Measurements from ENCODE around the gene STAMBP.

DNA sequence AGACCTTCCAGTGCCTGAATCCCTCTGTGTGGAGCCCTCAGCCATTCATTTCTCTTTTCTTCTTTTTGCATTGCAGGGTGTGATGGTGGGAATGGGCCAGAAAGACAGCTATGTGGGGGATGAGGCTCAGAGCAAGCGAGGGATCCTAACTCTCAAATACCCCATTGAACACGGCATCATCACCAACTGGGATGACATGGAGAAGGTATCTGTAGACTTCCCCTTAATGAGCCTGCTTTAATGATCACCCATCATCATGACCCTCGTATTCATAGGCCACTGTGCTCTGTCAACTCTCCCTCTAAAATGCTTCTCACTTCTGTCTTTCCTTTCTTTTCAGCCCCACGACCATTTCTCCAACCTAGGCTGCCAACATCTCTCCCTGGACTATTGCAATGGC is 73.5 kb downstream of the STAMBP start:
- TF ChIP-seq E2F5 (CRISPR knock-in tag; IDR thresholded peaks at IDR 0.05) (no peak), YBX1 (IDR thresholded peaks at IDR 0.05) (no peak), KDM1A (IDR thresholded peaks at IDR 0.05) (no peak), NFIC (IDR thresholded peaks at IDR 0.05) (no peak), FOSL1 (tag; conservative IDR thresholded peaks at IDR 0.05) (no peak), PTRF (tag; IDR thresholded peaks at IDR 0.05) (no peak), CEBPB (tag; IDR thresholded peaks at IDR 0.05) (no peak), KLF16 (IDR thresholded peaks at IDR 0.05) (no peak)
- TF ChIP-seq, protein P1, sequence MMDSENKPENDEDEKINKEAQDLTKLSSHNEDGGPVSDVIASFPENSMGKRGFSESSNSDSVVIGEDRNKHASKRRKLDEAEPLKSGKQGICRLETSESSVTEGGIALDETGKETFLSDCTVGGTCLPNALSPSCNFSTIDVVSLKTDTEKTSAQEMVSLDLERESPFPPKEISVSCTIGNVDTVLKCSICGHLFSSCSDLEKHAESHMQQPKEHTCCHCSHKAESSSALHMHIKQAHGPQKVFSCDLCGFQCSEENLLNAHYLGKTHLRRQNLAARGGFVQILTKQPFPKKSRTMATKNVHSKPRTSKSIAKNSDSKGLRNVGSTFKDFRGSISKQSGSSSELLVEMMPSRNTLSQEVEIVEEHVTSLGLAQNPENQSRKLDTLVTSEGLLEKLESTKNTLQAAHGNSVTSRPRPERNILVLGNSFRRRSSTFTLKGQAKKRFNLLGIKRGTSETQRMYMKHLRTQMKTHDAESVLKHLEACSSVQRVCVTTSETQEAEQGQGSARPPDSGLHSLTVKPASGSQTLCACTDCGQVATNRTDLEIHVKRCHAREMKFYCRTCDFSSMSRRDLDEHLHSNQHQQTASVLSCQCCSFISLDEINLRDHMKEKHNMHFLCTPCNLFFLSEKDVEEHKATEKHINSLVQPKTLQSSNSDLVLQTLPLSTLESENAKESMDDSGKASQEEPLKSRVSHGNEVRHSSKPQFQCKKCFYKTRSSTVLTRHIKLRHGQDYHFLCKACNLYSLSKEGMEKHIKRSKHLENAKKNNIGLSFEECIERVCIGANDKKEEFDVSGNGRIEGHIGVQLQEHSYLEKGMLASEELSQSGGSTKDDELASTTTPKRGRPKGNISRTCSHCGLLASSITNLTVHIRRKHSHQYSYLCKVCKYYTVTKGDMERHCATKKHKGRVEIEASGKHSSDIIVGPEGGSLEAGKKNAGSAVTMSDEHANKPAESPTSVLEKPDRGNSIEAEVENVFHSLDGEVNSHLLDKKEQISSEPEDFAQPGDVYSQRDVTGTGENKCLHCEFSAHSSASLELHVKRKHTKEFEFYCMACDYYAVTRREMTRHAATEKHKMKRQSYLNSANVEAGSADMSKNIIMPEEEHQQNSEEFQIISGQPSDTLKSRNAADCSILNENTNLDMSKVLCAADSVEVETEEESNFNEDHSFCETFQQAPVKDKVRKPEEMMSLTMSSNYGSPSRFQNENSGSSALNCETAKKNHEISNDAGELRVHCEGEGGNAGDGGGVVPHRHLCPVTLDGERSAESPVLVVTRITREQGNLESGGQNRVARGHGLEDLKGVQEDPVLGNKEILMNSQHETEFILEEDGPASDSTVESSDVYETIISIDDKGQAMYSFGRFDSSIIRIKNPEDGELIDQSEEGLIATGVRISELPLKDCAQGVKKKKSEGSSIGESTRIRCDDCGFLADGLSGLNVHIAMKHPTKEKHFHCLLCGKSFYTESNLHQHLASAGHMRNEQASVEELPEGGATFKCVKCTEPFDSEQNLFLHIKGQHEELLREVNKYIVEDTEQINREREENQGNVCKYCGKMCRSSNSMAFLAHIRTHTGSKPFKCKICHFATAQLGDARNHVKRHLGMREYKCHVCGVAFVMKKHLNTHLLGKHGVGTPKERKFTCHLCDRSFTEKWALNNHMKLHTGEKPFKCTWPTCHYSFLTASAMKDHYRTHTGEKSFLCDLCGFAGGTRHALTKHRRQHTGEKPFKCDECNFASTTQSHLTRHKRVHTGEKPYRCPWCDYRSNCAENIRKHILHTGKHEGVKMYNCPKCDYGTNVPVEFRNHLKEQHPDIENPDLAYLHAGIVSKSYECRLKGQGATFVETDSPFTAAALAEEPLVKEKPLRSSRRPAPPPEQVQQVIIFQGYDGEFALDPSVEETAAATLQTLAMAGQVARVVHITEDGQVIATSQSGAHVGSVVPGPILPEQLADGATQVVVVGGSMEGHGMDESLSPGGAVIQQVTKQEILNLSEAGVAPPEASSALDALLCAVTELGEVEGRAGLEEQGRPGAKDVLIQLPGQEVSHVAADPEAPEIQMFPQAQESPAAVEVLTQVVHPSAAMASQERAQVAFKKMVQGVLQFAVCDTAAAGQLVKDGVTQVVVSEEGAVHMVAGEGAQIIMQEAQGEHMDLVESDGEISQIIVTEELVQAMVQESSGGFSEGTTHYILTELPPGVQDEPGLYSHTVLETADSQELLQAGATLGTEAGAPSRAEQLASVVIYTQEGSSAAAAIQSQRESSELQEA (IDR thresholded peaks at IDR 0.05; ENCODE audit: low read depth), result no peak
- TF ChIP-seq, protein P2, sequence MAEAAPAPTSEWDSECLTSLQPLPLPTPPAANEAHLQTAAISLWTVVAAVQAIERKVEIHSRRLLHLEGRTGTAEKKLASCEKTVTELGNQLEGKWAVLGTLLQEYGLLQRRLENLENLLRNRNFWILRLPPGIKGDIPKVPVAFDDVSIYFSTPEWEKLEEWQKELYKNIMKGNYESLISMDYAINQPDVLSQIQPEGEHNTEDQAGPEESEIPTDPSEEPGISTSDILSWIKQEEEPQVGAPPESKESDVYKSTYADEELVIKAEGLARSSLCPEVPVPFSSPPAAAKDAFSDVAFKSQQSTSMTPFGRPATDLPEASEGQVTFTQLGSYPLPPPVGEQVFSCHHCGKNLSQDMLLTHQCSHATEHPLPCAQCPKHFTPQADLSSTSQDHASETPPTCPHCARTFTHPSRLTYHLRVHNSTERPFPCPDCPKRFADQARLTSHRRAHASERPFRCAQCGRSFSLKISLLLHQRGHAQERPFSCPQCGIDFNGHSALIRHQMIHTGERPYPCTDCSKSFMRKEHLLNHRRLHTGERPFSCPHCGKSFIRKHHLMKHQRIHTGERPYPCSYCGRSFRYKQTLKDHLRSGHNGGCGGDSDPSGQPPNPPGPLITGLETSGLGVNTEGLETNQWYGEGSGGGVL (CRISPR knock-in tag; IDR thresholded peaks at IDR 0.05), result no peak
- TF ChIP-seq, protein P3, sequence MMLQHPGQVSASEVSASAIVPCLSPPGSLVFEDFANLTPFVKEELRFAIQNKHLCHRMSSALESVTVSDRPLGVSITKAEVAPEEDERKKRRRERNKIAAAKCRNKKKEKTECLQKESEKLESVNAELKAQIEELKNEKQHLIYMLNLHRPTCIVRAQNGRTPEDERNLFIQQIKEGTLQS (IDR thresholded peaks at IDR 0.05), result no peak
- TF ChIP-seq, protein P3 (CRISPR knock-in tag; conservative IDR thresholded peaks at IDR 0.05), result no peak
